ENCODE data around the gene KNTC1.

KNTC1 gene

DNA sequence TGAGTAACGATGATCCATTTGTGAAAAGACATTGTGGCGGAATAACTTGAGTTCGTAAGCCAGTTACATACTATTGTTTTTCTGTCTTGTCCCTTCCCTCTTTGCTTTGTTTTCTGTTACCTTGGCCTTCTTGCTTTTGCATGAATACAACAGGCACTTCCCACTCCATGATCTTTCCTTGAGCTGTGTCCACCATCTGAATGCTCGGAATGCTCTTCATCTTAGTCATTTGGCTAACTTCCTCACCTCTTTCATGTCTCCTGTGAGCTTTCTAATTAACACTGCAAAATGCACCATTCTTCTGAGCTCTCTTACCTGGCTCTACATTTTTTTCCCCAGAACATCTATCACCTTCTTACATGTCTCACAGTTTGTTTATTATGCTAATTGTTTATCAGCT is 10.0 kb downstream of the KNTC1 start:
- Histone ChIP-seq H3K9ac (ENCODE audit: low read depth, low read length, poor library complexity, severe bottlenecking) (no peak overlapping the region), H3F3A (ENCODE audit: low read depth) (no peaks in the 10 kb centered on the region; the same call in 1 of the 2 replicates), H3K36me3 (ENCODE audit: insufficient read depth, low read length) (peaks cover 49% of the 10 kb centered on the region; the same call in 1 of the 2 replicates), H3K27me3 (ENCODE audit: insufficient read depth, low read length, poor library complexity, severe bottlenecking) (no peaks in the 10 kb centered on the region), H3K4me3 (ENCODE audit: low read length, poor library complexity, severe bottlenecking) (no peak overlapping the region), H3K4me2 (ENCODE audit: low read depth, low read length, poor library complexity, severe bottlenecking) (no peak overlapping the region), H3K79me2 (ENCODE audit: insufficient read depth, low read length) (peaks cover 23% of the 10 kb centered on the region; the same call in 1 of the 2 replicates), H3K9me2 (replicated peaks; ENCODE audit: low read depth, low read length) (no peaks in the 10 kb centered on the region), H3K9me3 (ENCODE audit: insufficient read depth, low read depth, low read length) (no peaks in the 10 kb centered on the region), H4K20me1 (ENCODE audit: insufficient read depth, low read length, poor library complexity, severe bottlenecking) (peaks cover 9% of the 10 kb centered on the region), H2AFZ (ENCODE audit: low read length) (no peak overlapping the region), H3K4me1 (ENCODE audit: insufficient read depth, low read length, poor library complexity, severe bottlenecking) (no peaks in the 10 kb centered on the region)
- no peak for TF ChIP-seq EZH2phosphoT487 (IDR thresholded peaks at IDR 0.05; ENCODE audit: borderline replicate concordance)
- TF ChIP-seq, protein P1, sequence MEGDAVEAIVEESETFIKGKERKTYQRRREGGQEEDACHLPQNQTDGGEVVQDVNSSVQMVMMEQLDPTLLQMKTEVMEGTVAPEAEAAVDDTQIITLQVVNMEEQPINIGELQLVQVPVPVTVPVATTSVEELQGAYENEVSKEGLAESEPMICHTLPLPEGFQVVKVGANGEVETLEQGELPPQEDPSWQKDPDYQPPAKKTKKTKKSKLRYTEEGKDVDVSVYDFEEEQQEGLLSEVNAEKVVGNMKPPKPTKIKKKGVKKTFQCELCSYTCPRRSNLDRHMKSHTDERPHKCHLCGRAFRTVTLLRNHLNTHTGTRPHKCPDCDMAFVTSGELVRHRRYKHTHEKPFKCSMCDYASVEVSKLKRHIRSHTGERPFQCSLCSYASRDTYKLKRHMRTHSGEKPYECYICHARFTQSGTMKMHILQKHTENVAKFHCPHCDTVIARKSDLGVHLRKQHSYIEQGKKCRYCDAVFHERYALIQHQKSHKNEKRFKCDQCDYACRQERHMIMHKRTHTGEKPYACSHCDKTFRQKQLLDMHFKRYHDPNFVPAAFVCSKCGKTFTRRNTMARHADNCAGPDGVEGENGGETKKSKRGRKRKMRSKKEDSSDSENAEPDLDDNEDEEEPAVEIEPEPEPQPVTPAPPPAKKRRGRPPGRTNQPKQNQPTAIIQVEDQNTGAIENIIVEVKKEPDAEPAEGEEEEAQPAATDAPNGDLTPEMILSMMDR (conservative IDR thresholded peaks at IDR 0.05; ENCODE audit: low read length): no peak

DNA sequence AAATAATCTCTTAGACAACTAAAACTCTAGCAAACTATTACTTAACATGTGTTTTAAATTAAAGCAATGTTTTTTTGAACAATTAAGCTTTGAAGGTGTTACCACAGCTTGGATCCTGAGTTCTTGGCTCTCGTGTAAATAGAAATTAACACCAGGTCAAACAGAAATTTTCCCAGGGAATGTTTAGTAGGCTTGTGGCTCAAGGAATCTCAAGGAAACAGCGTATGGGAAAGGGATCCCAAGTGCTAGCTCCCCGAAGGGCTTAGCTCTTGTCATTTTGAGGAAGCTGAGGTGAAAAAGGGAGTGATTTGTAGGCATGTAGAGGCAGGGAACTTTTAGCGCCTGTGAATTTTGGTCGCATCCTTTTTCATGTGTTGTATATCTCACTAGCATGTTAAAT is 11.4 kb downstream of the KNTC1 start:
- no peak overlapping the region for H2AFZ ChIP-seq (ENCODE audit: low read length)
- no peak for TF ChIP-seq EZH2phosphoT487 (IDR thresholded peaks at IDR 0.05; ENCODE audit: borderline replicate concordance)
- TF ChIP-seq, protein P1 (conservative IDR thresholded peaks at IDR 0.05; ENCODE audit: low read length): no peak
- peaks cover 57% of the 10 kb centered on the region; the same call in 1 of the 2 replicates for H3K36me3 ChIP-seq (ENCODE audit: insufficient read depth, low read length)
- peaks cover 8% of the 10 kb centered on the region; the same call in 1 of the 2 replicates for H3K79me2 ChIP-seq (ENCODE audit: insufficient read depth, low read length)
- H4K20me1 ChIP-seq (ENCODE audit: insufficient read depth, low read length, poor library complexity, severe bottlenecking): peaks cover 9% of the 10 kb centered on the region
- no peaks in the 10 kb centered on the region for H3K9me3 ChIP-seq (ENCODE audit: insufficient read depth, low read depth, low read length)
- H3K4me3 ChIP-seq (ENCODE audit: low read length, poor library complexity, severe bottlenecking): no peak overlapping the region
- no peaks in the 10 kb centered on the region; the same call in 1 of the 2 replicates for H3F3A ChIP-seq (ENCODE audit: low read depth)
- H3K9ac ChIP-seq (ENCODE audit: low read depth, low read length, poor library complexity, severe bottlenecking): no peak overlapping the region
- H3K4me1 ChIP-seq (ENCODE audit: insufficient read depth, low read length, poor library complexity, severe bottlenecking): no peaks in the 10 kb centered on the region
- H3K27me3 ChIP-seq (ENCODE audit: insufficient read depth, low read length, poor library complexity, severe bottlenecking): no peaks in the 10 kb centered on the region
- H3K4me2 ChIP-seq (ENCODE audit: low read depth, low read length, poor library complexity, severe bottlenecking): no peak overlapping the region
- H3K9me2 ChIP-seq (replicated peaks; ENCODE audit: low read depth, low read length): no peaks in the 10 kb centered on the region

DNA sequence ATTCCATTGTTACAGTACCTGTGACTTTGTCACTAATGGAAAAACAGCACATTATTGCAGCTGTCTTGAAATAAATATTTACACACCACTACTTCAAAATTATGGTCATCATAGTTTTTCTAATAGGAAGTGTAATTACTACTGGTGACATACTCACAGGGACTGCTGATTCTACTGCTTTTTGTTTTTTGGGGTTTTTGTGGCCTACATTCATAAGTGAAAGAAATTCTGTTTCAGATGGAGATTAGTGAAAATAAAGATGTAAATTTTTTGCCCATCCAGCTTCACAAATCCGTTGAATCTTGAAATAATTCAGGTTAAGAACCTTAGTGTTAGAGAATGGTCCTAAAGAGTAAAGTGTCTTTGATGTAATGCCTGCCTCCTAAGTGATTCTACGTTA is 17.5 kb downstream of the KNTC1 start:
- H3K9me3 ChIP-seq (ENCODE audit: insufficient read depth, low read depth, low read length): no peaks in the 10 kb centered on the region
- no peaks in the 10 kb centered on the region for H3K9me2 ChIP-seq (replicated peaks; ENCODE audit: low read depth, low read length)
- no peak overlapping the region for H3K4me2 ChIP-seq (ENCODE audit: low read depth, low read length, poor library complexity, severe bottlenecking)
- no peaks in the 10 kb centered on the region for H4K20me1 ChIP-seq (ENCODE audit: insufficient read depth, low read length, poor library complexity, severe bottlenecking)
- H3F3A ChIP-seq (ENCODE audit: low read depth): no peaks in the 10 kb centered on the region
- no peaks in the 10 kb centered on the region for H3K4me1 ChIP-seq (ENCODE audit: insufficient read depth, low read length, poor library complexity, severe bottlenecking)
- no peak for TF ChIP-seq EZH2phosphoT487 (IDR thresholded peaks at IDR 0.05; ENCODE audit: borderline replicate concordance)
- TF ChIP-seq, protein P1 (conservative IDR thresholded peaks at IDR 0.05; ENCODE audit: low read length): no peak
- no peaks in the 10 kb centered on the region for H3K79me2 ChIP-seq (ENCODE audit: insufficient read depth, low read length)
- H3K9ac ChIP-seq (ENCODE audit: low read depth, low read length, poor library complexity, severe bottlenecking): no peak overlapping the region
- no peak overlapping the region for H3K4me3 ChIP-seq (ENCODE audit: low read length, poor library complexity, severe bottlenecking)
- no peaks in the 10 kb centered on the region for H3K27me3 ChIP-seq (ENCODE audit: insufficient read depth, low read length, poor library complexity, severe bottlenecking)
- peaks cover 65% of the 10 kb centered on the region; the same call in 1 of the 2 replicates for H3K36me3 ChIP-seq (ENCODE audit: insufficient read depth, low read length)
- H2AFZ ChIP-seq (ENCODE audit: low read length): no peak overlapping the region
